ENCODE data around the gene SYT2. TPM values are rescaled to one million over a fixed set of nuclear protein-coding genes. Genes with fewer than 3 reads are reported as not detected.

SYT2 gene
- total and polyA plus RNA-seq, 2 of the 13 experiments (the other 11 are each of a cell fraction or from before 2014, with no cell fraction given) = not detected

- Histone ChIP-seq H3K27me3 (ENCODE audit: control insufficient read depth in 1 of 2, insufficient read depth in 2 of 2, low read length in 2 of 2) (no peaks in the 10 kb centered on the region), H3K79me2 (ENCODE audit: insufficient read depth, low read length) (no peaks in the 10 kb centered on the region), H4K20me1 (ENCODE audit: insufficient read depth, low read length) (no peaks in the 10 kb centered on the region), H2AFZ (ENCODE audit: low read length) (no peak overlapping the region), H3K4me3 (replicated peaks in 1 of 3; ENCODE audit: insufficient read depth in 1 of 3, low read depth in 2 of 3, low read length in 3 of 3) (no peak overlapping the region), H3K9me3 (ENCODE audit: low read length) (no peaks in the 10 kb centered on the region), H3K9ac (ENCODE audit: insufficient read depth, low read depth, low read length) (no peak overlapping the region), H3K36me3 (replicated peaks in 1 of 2; ENCODE audit: control insufficient read depth in 1 of 2, insufficient read depth in 2 of 2, low read length in 2 of 2) (no peaks in the 10 kb centered on the region; a peak in 1 of 5 replicates), H3K4me1 (ENCODE audit: insufficient read depth, low read length) (peaks cover 29% of the 10 kb centered on the region), H3K27ac (ENCODE audit: extremely low read length, insufficient read depth, low read length) (no peak overlapping the region), H3K4me2 (ENCODE audit: low read depth, low read length) (no peak overlapping the region)
- TF ChIP-seq SNRNP70 (IDR thresholded peaks at IDR 0.05; ENCODE audit: low read depth, low read length) = no peak
- TF ChIP-seq ARNT (IDR thresholded peaks at IDR 0.05) = no peak
- TF ChIP-seq, protein P1, sequence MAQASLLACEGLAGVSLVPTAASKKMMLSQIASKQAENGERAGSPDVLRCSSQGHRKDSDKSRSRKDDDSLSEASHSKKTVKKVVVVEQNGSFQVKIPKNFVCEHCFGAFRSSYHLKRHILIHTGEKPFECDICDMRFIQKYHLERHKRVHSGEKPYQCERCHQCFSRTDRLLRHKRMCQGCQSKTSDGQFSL (CRISPR knock-in tag; IDR thresholded peaks at IDR 0.05) = no peak
- no peak for TF ChIP-seq ATF2 (CRISPR knock-in tag; IDR thresholded peaks at IDR 0.05)
- TF ChIP-seq IRF2 (CRISPR knock-in tag; IDR thresholded peaks at IDR 0.05) = no peak
- no peak for TF ChIP-seq GPN1 (CRISPR knock-in tag; IDR thresholded peaks at IDR 0.05; ENCODE audit: borderline replicate concordance)
- TF ChIP-seq ZNF513 (CRISPR knock-in tag; conservative IDR thresholded peaks at IDR 0.05) = no peak
- TF ChIP-seq HNRNPLL (IDR thresholded peaks at IDR 0.05; ENCODE audit: low read depth, low read length, poor library complexity, severe bottlenecking) = no peak
- no peak for TF ChIP-seq TCF12 (IDR thresholded peaks at IDR 0.05)
- no peak for TF ChIP-seq TCF12 (CRISPR knock-in tag; IDR thresholded peaks at IDR 0.05)
- TF ChIP-seq, protein P2, sequence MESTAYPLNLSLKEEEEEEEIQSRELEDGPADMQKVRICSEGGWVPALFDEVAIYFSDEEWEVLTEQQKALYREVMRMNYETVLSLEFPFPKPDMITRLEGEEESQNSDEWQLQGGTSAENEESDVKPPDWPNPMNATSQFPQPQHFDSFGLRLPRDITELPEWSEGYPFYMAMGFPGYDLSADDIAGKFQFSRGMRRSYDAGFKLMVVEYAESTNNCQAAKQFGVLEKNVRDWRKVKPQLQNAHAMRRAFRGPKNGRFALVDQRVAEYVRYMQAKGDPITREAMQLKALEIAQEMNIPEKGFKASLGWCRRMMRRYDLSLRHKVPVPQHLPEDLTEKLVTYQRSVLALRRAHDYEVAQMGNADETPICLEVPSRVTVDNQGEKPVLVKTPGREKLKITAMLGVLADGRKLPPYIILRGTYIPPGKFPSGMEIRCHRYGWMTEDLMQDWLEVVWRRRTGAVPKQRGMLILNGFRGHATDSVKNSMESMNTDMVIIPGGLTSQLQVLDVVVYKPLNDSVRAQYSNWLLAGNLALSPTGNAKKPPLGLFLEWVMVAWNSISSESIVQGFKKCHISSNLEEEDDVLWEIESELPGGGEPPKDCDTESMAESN (CRISPR knock-in tag; conservative IDR thresholded peaks at IDR 0.05) = no peak
- TF ChIP-seq, protein P3, sequence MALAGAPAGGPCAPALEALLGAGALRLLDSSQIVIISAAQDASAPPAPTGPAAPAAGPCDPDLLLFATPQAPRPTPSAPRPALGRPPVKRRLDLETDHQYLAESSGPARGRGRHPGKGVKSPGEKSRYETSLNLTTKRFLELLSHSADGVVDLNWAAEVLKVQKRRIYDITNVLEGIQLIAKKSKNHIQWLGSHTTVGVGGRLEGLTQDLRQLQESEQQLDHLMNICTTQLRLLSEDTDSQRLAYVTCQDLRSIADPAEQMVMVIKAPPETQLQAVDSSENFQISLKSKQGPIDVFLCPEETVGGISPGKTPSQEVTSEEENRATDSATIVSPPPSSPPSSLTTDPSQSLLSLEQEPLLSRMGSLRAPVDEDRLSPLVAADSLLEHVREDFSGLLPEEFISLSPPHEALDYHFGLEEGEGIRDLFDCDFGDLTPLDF (CRISPR knock-in tag; IDR thresholded peaks at IDR 0.05) = no peak
- no peak for TF ChIP-seq ZNF724P (CRISPR knock-in tag; IDR thresholded peaks at IDR 0.05; ENCODE audit: borderline replicate concordance)
- no peak for TF ChIP-seq JUNB (CRISPR knock-in tag; IDR thresholded peaks at IDR 0.05; ENCODE audit: borderline replicate concordance)
- FAIRE-seq (no peak), ATAC-seq (no peak), DNase-seq (ENCODE audit: low spot score) (no peak)
- 63% methylated on average over 1 of the region's 1 CpG for WGBS (ENCODE audit: low lambda C conversion rate)
- intact Hi-C loops (cut with micrococcal nuclease; ENCODE audit: unreplicated experiment) = no loop called here
- POLR2A ChIA-PET = no interaction called here
- in situ Hi-C loops (cut with HindIII; ENCODE audit: extremely low pct_ligation_motif_present, low pct_unique_long_range_greater_than_20kb) = no loop called here
- CTCF ChIA-PET (ENCODE audit: low intra/inter-chr PET ratio, low total read pairs) = no interaction called here
- BruUV-seq (replicated peaks) = no TSS peak
Observed at GRCh38 chr1:202587859-202588485, 122.3 kb downstream of the SYT2 start.
